HFFc6 (cell line): ENCODE data around the gene TRAF4. TPM values are rescaled to one million over a fixed set of nuclear protein-coding genes. Genes with fewer than 3 reads are reported as not detected.
"Not testable (repeated sequence)": the region's sequence is repeated elsewhere in the genome, so short reads cannot be mapped to it uniquely, and the experiment has no call there.

ENCODE experiments used
- DNase-seq: peaks from one replicate; pipeline ENCODE4 v3.0.0-alpha.2; 2018
- H3K27ac Mint-ChIP-seq: 2 replicates; pipeline ENCODE4 v1.8.0; 2020; ENCODE audit warnings: mild to moderate bottlenecking, mixed read lengths
- H3K27me3 Mint-ChIP-seq: 2 replicates; pipeline ENCODE4 v1.8.0; 2021; ENCODE audit warnings: mild to moderate bottlenecking, moderate library complexity, mixed read lengths; ENCODE audit not compliant: insufficient read depth
- H3K36me3 Mint-ChIP-seq: 2 replicates; pipeline ENCODE4 v1.8.0; 2021; ENCODE audit warnings: low read depth, mixed read lengths
- H3K4me1 Mint-ChIP-seq: 2 replicates; pipeline ENCODE4 v1.8.0; 2020; ENCODE audit warnings: low read depth, mixed read lengths
- H3K4me3 Mint-ChIP-seq: 2 replicates; pipeline ENCODE4 v1.8.0; 2020; ENCODE audit warnings: mild to moderate bottlenecking, moderate library complexity, mixed read lengths
- H3K9me3 Mint-ChIP-seq: 2 replicates; pipeline ENCODE4 v1.8.0; 2020; ENCODE audit warnings: mild to moderate bottlenecking, mixed read lengths
- total RNA-seq, 6 experiments: library from RNA; stranded (reverse); fragmentation: NEBNext Ultra II Directional; extraction: Animal tissue kit (Norgen Biotek cat#: 25700); gene quantifications; 2 replicates in 1 of 6; 3 replicates in 5 of 6; pipeline ENCODE4 v1.2.3, GENCODE V29; 2021
- TF ChIP-seq, protein P1 (sequence below): fragments of 200-600 bp; sonication (generic); IDR thresholded peaks from 2 replicates; pipeline ENCODE4 v1.5.0; 2021; ENCODE audit warnings: antibody characterized with exemption, mild to moderate bottlenecking

Gene TRAF4
- total RNA-seq, 6 experiments from 2014 or later, result 48.0 to 61.3 (median 53.8) TPM

DNA sequence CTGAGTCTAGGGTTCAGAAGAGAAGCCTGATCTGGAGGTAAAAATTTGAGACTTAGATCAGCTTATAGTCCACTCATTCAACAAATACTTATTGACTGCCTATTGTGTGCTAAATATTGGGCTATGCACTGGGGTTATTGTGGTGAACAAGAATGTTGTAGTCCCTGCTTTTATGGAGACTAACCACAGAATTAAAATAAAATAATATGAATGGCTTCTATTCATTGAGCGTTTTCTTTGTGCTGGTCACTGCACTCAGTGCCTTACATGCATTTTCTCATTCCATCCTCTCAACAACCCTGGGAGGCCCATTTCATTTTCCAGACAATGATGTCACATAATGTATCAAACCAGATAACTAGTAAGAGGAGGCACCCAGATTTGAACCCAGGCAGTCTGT, 10.5 kb upstream of the TRAF4 start:
- TF ChIP-seq, protein P1, sequence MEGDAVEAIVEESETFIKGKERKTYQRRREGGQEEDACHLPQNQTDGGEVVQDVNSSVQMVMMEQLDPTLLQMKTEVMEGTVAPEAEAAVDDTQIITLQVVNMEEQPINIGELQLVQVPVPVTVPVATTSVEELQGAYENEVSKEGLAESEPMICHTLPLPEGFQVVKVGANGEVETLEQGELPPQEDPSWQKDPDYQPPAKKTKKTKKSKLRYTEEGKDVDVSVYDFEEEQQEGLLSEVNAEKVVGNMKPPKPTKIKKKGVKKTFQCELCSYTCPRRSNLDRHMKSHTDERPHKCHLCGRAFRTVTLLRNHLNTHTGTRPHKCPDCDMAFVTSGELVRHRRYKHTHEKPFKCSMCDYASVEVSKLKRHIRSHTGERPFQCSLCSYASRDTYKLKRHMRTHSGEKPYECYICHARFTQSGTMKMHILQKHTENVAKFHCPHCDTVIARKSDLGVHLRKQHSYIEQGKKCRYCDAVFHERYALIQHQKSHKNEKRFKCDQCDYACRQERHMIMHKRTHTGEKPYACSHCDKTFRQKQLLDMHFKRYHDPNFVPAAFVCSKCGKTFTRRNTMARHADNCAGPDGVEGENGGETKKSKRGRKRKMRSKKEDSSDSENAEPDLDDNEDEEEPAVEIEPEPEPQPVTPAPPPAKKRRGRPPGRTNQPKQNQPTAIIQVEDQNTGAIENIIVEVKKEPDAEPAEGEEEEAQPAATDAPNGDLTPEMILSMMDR, result no peak
- Mint-ChIP-seq H3K4me3 (no peak overlapping the region), H3K27me3 (no peaks in the 10 kb centered on the region), H3K36me3 (peaks cover 4% of the 10 kb centered on the region; the same call in 1 of the 2 replicates), H3K27ac (no peak overlapping the region), H3K9me3 (no peaks in the 10 kb centered on the region), H3K4me1 (peaks cover 12% of the 10 kb centered on the region)
- no peak for DNase-seq

DNA sequence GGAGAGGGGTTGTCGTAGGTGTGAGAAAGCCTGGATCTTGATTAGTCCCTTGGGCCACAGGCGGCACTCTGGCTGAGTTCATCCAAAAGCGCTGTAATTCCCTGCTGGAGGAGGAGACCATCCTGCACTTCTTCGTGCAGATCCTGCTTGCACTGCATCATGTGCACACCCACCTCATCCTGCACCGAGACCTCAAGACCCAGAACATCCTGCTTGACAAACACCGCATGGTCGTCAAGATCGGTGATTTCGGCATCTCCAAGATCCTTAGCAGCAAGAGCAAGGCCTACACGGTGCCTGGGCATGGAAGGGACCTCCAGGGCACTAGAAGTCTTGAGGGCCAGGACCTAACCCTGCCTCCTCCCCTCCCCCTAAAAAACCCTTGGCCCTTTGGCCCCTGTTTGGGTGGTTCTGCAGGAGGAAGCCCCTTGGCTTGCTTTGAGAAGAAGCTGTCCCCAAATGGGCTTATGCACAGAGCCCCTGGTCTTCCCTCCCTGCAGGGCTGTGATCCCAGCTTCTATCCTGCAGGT, 9.0 kb upstream of the TRAF4 start:
- no peaks in the 10 kb centered on the region; the same call in 1 of the 2 replicates for H3K27me3 Mint-ChIP-seq
- peaks cover 9% of the 10 kb centered on the region for H3K4me1 Mint-ChIP-seq
- H3K36me3 Mint-ChIP-seq, result peaks cover 3% of the 10 kb centered on the region
- DNase-seq, result no peak
- no peak overlapping the region for H3K27ac Mint-ChIP-seq
- peaks cover 5% of the 10 kb centered on the region for H3K9me3 Mint-ChIP-seq
- TF ChIP-seq, protein P1, result no peak
- no peak overlapping the region for H3K4me3 Mint-ChIP-seq

- no peak for DNase-seq
Observed at GRCh38 chr17:28735242-28735722, 8.5 kb upstream of the TRAF4 start.

DNA sequence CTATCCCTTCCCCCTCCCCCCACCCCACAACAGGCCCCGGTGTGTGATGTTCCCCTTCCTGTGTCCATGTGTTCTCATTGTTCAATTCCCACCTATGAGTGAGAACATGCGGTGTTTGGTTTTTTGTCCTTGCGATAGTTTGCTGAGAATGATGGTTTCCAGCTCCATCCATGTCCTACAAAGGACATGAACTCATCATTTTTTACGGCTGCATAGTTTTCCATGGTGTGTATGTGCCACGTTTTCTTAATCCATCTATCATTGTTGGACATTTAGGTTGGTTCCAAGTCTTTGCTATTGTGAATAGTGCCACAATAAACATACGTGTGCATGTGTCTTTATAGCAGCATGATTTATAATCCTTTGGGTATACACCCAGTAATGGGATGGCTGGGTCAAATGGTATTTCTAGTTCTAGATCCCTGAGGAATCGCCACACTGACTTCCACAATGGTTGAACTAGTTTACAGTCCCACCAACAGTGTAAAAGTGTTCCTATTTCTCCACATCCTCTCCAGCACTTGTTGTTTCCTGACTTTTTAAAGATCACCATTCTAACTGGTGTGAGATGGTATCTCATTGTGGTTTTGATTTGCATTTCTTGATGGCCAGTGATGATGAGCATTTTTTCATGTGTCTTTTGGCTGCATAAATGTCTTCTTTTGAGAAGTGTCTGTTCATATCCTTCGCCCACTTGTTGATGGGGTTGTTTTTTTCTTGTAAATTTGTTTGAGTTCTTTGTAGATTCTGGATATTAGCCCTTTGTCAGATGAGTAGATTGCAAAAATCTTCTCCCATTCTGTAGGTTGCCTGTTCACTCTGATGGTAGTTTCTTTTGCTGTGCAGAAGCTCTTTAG, 7.7 kb upstream of the TRAF4 start:
- H3K27me3 Mint-ChIP-seq, DNase-seq, H3K4me3 Mint-ChIP-seq, H3K9me3 Mint-ChIP-seq, H3K27ac Mint-ChIP-seq: not testable (repeated sequence)
- Mint-ChIP-seq H3K36me3 (peaks cover 10% of the 10 kb centered on the region), H3K4me1 (peaks cover 11% of the 10 kb centered on the region)

More at GRCh38 chr17:28735242-28735722, 8.5 kb upstream of the TRAF4 start:
- no peak overlapping the region for H3K27ac Mint-ChIP-seq
- H3K4me3 Mint-ChIP-seq, result no peak overlapping the region
- H3K4me1 Mint-ChIP-seq, result peaks cover 11% of the 10 kb centered on the region
- TF ChIP-seq, protein P1, result no peak
- H3K9me3 Mint-ChIP-seq, result peaks cover 8% of the 10 kb centered on the region
- H3K27me3 Mint-ChIP-seq, result no peaks in the 10 kb centered on the region; the same call in 1 of the 2 replicates
- peaks cover 5% of the 10 kb centered on the region for H3K36me3 Mint-ChIP-seq

DNA sequence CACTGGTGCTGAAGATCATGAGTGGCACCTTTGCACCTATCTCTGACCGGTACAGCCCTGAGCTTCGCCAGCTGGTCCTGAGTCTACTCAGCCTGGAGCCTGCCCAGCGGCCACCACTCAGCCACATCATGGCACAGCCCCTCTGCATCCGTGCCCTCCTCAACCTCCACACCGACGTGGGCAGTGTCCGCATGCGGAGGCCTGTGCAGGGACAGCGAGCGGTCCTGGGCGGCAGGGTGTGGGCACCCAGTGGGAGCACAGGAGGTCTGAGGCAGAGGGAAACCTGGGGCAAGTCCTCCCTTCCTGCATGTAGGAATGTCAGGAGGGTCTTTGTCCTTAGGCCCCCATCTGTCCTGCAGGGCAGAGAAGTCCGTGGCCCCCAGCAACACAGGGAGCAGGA, 6.5 kb upstream of the TRAF4 start:
- Mint-ChIP-seq H3K4me1 (peaks cover 11% of the 10 kb centered on the region), H3K36me3 (peaks cover 10% of the 10 kb centered on the region), H3K9me3 (peaks cover 8% of the 10 kb centered on the region), H3K27ac (no peak overlapping the region), H3K4me3 (no peak overlapping the region), H3K27me3 (no peaks in the 10 kb centered on the region; the same call in 1 of the 2 replicates)
- DNase-seq, result no peak
- TF ChIP-seq, protein P1, result no peak
